Nephron progenitor cell (in vitro differentiated cells): ENCODE data around the gene HECTD1.
"Not testable (repeated sequence)": the region's sequence is repeated elsewhere in the genome, so short reads cannot be mapped to it uniquely, and the experiment has no call there.

ENCODE experiments used
- DNase-seq: peaks from one replicate; pipeline ENCODE4 v3.0.0; 2021
- H3K27ac Mint-ChIP-seq: 2 replicates; pipeline ENCODE4 v1.8.0; 2021; ENCODE audit warnings: mild to moderate bottlenecking, moderate library complexity, mixed read lengths
- H3K27me3 Mint-ChIP-seq: 2 replicates; pipeline ENCODE4 v1.8.0; 2021; ENCODE audit warnings: mild to moderate bottlenecking, low read depth, mixed read lengths; ENCODE audit not compliant: poor library complexity
- H3K36me3 Mint-ChIP-seq: 2 replicates; pipeline ENCODE4 v1.8.0; 2021; ENCODE audit warnings: low read depth, mixed read lengths
- H3K4me1 Mint-ChIP-seq: 2 replicates; pipeline ENCODE4 v1.8.0; 2021; ENCODE audit warnings: mixed read lengths
- H3K4me3 Mint-ChIP-seq: 2 replicates; pipeline ENCODE4 v1.8.0; 2021; ENCODE audit warnings: mild to moderate bottlenecking, moderate library complexity, mixed read lengths
- H3K9me3 Mint-ChIP-seq: 2 replicates; pipeline ENCODE4 v1.8.0; 2021; ENCODE audit warnings: mild to moderate bottlenecking, moderate library complexity, mixed read lengths
- TF ChIP-seq, protein P1 (sequence below): fragments of 200-600 bp; sonication (generic); IDR thresholded peaks from 2 replicates; pipeline ENCODE4 v1.5.0; 2021; ENCODE audit warnings: antibody characterized with exemption

Gene HECTD1

DNA sequence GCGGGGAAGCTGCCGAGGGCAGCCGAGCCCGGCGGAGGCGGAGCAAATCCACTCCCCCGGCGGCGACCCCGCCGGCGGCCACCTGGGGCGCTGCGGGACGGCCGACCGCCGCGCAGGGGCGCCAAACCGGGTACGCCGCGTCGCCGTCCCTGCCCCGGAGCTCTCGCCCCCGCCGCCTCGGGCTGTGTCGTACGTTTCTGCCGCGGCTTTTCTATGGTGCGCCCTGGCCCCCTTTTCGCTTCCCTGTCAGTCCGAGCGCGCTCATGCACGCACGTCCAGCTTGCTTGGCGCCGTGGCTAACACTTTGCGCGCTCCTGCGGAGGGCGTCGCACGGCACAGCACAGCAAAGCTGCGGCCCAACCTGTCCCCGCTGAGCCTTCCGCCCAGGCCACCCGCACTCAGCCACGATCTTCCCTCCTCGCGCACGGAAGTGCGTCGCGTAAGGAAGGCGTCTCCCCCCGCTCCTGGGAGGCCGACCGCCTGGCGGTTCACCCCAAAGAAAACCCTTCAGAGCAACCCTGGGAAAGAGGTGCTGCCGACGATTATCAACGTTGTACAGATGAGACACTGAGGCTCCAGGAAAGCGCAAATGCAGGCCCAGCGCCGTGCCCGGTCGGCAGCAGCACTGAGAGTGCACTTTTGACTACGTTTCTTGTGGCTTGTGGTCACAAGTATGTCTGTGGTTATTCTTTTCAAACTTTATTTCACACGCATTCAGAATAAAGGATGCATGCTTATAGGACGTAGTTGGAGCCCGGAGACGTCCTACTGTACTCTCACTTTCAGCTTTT is at the start of gene HECTD1:
Gene HECTD1, minus strand, starts transcription at position 39 of the 791 bp plus-strand sequence. CDS start 1,857 bp downstream, outside the sequence.
- Mint-ChIP-seq H3K9me3 (peaks cover 6% of the 10 kb centered on the region), H3K4me1 (peaks cover 34% of the 10 kb centered on the region), H3K4me3 (peak within 1 kb of the TSS; percentile 90), H3K36me3 (peaks cover 23% of the 10 kb centered on the region), H3K27me3 (no peaks in the 10 kb centered on the region), H3K27ac (peak within 1 kb of the TSS; percentile 100)
- DNase-seq: peak; percentile 94
- TF ChIP-seq, protein P1, sequence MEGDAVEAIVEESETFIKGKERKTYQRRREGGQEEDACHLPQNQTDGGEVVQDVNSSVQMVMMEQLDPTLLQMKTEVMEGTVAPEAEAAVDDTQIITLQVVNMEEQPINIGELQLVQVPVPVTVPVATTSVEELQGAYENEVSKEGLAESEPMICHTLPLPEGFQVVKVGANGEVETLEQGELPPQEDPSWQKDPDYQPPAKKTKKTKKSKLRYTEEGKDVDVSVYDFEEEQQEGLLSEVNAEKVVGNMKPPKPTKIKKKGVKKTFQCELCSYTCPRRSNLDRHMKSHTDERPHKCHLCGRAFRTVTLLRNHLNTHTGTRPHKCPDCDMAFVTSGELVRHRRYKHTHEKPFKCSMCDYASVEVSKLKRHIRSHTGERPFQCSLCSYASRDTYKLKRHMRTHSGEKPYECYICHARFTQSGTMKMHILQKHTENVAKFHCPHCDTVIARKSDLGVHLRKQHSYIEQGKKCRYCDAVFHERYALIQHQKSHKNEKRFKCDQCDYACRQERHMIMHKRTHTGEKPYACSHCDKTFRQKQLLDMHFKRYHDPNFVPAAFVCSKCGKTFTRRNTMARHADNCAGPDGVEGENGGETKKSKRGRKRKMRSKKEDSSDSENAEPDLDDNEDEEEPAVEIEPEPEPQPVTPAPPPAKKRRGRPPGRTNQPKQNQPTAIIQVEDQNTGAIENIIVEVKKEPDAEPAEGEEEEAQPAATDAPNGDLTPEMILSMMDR: peak; percentile 48

GRCh38 chr14:31257244-31257553 is 49.6 kb upstream of the HECTD1 start:
- peaks cover 8% of the 10 kb centered on the region for H3K9me3 Mint-ChIP-seq
- DNase-seq: no peak
- no peaks in the 10 kb centered on the region for H3K36me3 Mint-ChIP-seq
- peaks cover 3% of the 10 kb centered on the region for H3K27me3 Mint-ChIP-seq
- H3K4me1 Mint-ChIP-seq: peaks cover 10% of the 10 kb centered on the region
- TF ChIP-seq, protein P1: no peak
- H3K27ac Mint-ChIP-seq: no peak overlapping the region
- H3K4me3 Mint-ChIP-seq: no peak overlapping the region

GRCh38 chr14:31256534-31257243 is 49.1 kb upstream of the HECTD1 start:
- Mint-ChIP-seq H3K4me3 (no peak overlapping the region), H3K36me3 (no peaks in the 10 kb centered on the region), H3K27ac (no peak overlapping the region), H3K27me3 (peaks cover 3% of the 10 kb centered on the region), H3K4me1 (peaks cover 6% of the 10 kb centered on the region), H3K9me3 (peaks cover 8% of the 10 kb centered on the region)
- TF ChIP-seq, protein P1: no peak
- DNase-seq: no peak

GRCh38 chr14:31255918-31256317 is 48.3 kb upstream of the HECTD1 start:
- not testable (repeated sequence) for H3K9me3 Mint-ChIP-seq, DNase-seq, H3K27ac Mint-ChIP-seq, H3K27me3 Mint-ChIP-seq, H3K4me1 Mint-ChIP-seq, H3K4me3 Mint-ChIP-seq, H3K36me3 Mint-ChIP-seq

GRCh38 chr14:31255286-31255685 is 47.7 kb upstream of the HECTD1 start:
- Mint-ChIP-seq H3K4me3 (no peak overlapping the region), H3K4me1 (no peaks in the 10 kb centered on the region), H3K27me3 (peaks cover 3% of the 10 kb centered on the region), H3K9me3 (peaks cover 5% of the 10 kb centered on the region), H3K27ac (no peak overlapping the region), H3K36me3 (no peaks in the 10 kb centered on the region)
- DNase-seq: no peak
- TF ChIP-seq, protein P1: no peak

GRCh38 chr14:31253746-31254471 is 46.3 kb upstream of the HECTD1 start:
- TF ChIP-seq, protein P1: no peak
- Mint-ChIP-seq H3K27ac (no peak overlapping the region), H3K9me3 (no peaks in the 10 kb centered on the region), H3K4me3 (no peak overlapping the region), H3K4me1 (no peaks in the 10 kb centered on the region), H3K27me3 (peaks cover 3% of the 10 kb centered on the region), H3K36me3 (no peaks in the 10 kb centered on the region)
- DNase-seq: no peak
